Bronchial epithelial cell (primary cell): Measurements from ENCODE around the gene IFI27L1. TPM values are rescaled to one million over a fixed set of nuclear protein-coding genes. Genes with fewer than 3 reads are reported as not detected.

Experiments used
- DNase-seq: peaks from one replicate; pipeline ENCODE4 v3.0.0-alpha.2; 2010; ENCODE audit warnings: low read depth
- FAIRE-seq: peaks from 2 replicates; lab custom pipeline; 2011; peaks lifted over from hg19 to GRCh38; lab: Jason Lieb, UNC
- H3K27me3 ChIP-seq: 2 replicates; pipeline ENCODE4 v1.5.1; 2011; ENCODE audit warnings: low read length; ENCODE audit not compliant: control insufficient read depth, insufficient read depth
- H3K36me3 ChIP-seq: 2 replicates; pipeline ENCODE4 v1.5.1; 2011; ENCODE audit warnings: low read length; ENCODE audit not compliant: control insufficient read depth, insufficient read depth
- H3K4me3 ChIP-seq: 2 replicates; pipeline ENCODE4 v1.5.1; 2011; ENCODE audit warnings: mild to moderate bottlenecking, low read depth, low read length, control low read depth
- total RNA-seq: library from RNA; depleted of rRNA; stranded (reverse); fragments of >200 nt; gene quantifications from 2 replicates; pipeline ENCODE4 v1.2.1, GENCODE V29; 2014
- TF ChIP-seq, protein P1 (sequence below): IDR thresholded peaks from 2 replicates; pipeline ENCODE4 v1.5.1; 2011; ENCODE audit warnings: mild to moderate bottlenecking, moderate library complexity, low read length, control low read depth, inconsistent platforms; ENCODE audit not compliant: insufficient read depth, severe bottlenecking

The IFI27L1 gene
- total RNA-seq, 1 donor from 2014 or later = 8.7 TPM

DNA sequence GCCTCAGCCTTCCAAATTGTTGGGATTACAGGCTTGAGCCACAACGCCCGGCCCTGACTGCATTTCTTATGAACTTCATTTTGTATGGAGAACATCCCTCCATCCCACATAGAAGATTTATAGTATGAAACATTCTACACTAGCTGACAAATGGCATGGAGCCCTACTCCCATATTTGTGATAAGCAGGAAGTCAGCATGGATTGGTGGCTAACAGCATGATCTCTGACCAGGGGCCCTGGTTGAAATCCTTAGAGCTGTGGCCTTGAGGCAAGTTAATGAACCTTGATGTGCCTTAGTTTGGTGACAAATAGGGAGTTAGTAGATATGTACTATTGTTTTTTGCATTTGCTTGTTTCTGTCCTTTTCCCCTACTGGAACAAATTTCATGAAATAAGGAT lies 12.3 kb downstream of the IFI27L1 start:
- no peak for FAIRE-seq
- Histone ChIP-seq H3K36me3 (no peaks in the 10 kb centered on the region), H3K27me3 (no peaks in the 10 kb centered on the region), H3K4me3 (no peak overlapping the region)
- TF ChIP-seq, protein P1, sequence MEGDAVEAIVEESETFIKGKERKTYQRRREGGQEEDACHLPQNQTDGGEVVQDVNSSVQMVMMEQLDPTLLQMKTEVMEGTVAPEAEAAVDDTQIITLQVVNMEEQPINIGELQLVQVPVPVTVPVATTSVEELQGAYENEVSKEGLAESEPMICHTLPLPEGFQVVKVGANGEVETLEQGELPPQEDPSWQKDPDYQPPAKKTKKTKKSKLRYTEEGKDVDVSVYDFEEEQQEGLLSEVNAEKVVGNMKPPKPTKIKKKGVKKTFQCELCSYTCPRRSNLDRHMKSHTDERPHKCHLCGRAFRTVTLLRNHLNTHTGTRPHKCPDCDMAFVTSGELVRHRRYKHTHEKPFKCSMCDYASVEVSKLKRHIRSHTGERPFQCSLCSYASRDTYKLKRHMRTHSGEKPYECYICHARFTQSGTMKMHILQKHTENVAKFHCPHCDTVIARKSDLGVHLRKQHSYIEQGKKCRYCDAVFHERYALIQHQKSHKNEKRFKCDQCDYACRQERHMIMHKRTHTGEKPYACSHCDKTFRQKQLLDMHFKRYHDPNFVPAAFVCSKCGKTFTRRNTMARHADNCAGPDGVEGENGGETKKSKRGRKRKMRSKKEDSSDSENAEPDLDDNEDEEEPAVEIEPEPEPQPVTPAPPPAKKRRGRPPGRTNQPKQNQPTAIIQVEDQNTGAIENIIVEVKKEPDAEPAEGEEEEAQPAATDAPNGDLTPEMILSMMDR = no peak
- no peak for DNase-seq

DNA sequence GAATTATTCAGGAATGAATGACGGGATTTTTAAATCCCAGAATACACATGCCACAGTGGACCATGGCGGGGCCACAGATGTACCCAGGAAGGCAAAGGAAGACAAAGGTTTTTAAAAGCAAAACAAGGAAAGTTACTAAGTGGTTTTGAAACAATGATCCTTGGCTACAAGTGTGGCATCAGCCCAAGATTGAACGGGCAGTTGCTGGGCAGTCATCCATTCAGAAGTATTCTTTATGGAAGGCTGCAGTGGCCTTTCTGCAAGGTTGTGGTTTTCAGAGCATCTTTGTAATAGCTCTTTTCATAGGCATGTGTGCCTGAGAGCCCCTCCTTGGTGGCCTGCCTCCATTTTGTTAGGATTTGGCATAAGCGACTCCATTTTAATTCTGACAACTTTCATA lies 16.0 kb downstream of the IFI27L1 start:
- no peak overlapping the region for H3K4me3 ChIP-seq
- no peak for DNase-seq
- TF ChIP-seq, protein P1 = no peak
- no peaks in the 10 kb centered on the region for H3K27me3 ChIP-seq
- no peak for FAIRE-seq
- H3K36me3 ChIP-seq = no peaks in the 10 kb centered on the region

DNA sequence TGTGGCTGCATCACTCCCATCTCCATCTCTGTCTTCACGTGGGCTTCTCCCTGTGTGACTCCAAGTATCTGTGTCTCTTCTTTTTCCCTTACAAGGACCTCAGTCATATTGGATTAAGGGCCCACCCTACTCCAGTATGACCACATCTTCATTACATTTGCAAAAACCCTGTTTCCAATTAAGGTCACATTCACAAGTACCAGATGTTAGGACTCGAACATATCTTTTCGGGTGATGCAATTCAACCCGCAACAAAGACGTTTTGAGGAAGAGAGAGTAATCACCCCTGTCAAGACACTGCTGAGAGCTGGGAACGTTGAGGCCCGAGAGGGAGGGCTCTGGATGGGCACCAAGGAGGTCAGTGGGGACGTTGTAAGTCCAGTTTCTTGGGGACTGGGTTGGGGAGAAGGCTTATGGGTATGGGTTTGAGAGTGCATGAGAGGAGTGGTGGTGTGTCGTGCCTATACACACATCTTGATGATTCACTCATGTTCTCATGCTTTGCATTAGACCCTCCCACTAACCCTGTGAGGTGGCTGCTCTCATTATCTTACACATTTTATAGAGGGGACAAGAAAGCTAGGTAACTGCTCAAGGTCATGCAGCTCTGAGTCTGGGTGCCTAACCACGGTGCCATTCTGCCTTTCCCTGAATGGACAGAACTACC lies 17.3 kb downstream of the IFI27L1 start:
- Histone ChIP-seq H3K27me3 (no peaks in the 10 kb centered on the region), H3K4me3 (no peak overlapping the region), H3K36me3 (no peaks in the 10 kb centered on the region)
- FAIRE-seq (no peak), DNase-seq (no peak)
- TF ChIP-seq, protein P1 = no peak

DNA sequence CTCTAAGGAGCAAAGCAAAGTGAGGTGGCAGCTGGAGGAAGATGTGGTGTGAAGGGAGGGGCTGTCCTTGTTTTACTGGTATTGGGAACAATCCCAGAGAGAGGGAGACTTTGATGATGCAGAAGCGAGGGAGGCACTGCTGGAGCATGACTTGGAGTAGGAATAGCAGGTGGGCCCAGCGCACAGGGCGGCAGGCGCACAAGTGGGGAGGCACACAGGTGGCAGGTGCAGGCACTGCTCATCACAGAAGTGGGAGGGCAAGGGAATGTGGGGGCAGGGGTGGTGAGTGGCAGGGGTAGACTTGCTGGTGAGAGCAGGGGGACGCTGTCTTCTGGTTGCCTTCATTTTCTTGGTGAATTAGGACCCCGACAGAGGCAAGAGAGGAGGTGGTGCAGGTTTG lies 17.9 kb downstream of the IFI27L1 start:
- no peak for FAIRE-seq
- TF ChIP-seq, protein P1 = no peak
- DNase-seq = no peak
- Histone ChIP-seq H3K36me3 (no peaks in the 10 kb centered on the region), H3K4me3 (no peak overlapping the region), H3K27me3 (no peaks in the 10 kb centered on the region)

DNA sequence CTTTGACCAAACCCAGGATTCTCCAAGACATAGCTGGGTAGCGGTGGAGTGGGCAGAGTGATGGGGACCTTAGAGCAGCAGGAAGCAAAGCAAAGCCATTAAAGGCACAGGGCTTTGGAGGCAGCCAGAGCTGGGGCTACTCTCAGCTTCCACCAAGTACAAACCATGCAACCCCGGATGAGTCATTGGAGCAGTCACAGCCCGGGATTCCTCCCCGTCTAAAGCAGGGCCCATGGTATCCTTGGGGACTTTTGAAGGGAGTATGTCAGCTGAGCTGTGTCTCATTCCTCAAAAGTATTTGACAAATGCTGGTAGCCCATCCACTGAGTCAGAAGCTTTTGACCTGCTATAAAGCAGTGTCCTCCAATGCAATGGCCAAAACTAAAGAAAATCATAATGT lies 19.7 kb downstream of the IFI27L1 start:
- H3K4me3 ChIP-seq = no peak overlapping the region
- H3K27me3 ChIP-seq = no peaks in the 10 kb centered on the region
- peak; percentile 46 for DNase-seq
- peak; percentile 13 for FAIRE-seq
- no peaks in the 10 kb centered on the region for H3K36me3 ChIP-seq
- TF ChIP-seq, protein P1 = no peak

DNA sequence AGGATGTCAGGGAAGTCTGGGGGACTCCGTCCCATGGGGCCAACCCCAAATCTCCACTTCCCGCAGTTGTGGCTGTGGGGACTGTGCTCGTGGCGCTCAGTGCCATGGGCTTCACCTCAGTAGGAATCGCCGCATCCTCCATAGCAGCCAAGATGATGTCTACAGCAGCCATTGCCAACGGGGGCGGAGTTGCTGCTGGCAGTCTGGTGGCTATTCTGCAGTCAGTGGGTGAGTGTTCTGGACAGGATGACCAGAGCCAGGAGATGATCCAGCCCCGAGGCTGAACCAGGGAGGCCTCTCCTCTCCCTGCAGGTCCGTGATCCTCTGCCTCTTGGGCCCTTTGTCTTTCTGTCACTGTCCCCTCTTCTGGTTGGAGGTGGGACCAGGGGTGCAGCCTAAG lies 20.6 kb downstream of the IFI27L1 start:
- TF ChIP-seq, protein P1 = no peak
- H3K4me3 ChIP-seq = no peak overlapping the region
- FAIRE-seq (no peak), DNase-seq (no peak)
- no peaks in the 10 kb centered on the region for H3K27me3 ChIP-seq
- H3K36me3 ChIP-seq = no peaks in the 10 kb centered on the region
